Activated CD4-positive, alpha-beta T cell treated with anti-CD3 and anti-CD28 coated beads, Interleukin-2, amount 50 U/mL, for 1 hour (primary cell): ENCODE measurements around the gene GTPBP4.

Experiments used
- DNase-seq: peaks from one replicate; pipeline ENCODE4 v3.0.0-alpha.2; 2020

GTPBP4 gene

DNA sequence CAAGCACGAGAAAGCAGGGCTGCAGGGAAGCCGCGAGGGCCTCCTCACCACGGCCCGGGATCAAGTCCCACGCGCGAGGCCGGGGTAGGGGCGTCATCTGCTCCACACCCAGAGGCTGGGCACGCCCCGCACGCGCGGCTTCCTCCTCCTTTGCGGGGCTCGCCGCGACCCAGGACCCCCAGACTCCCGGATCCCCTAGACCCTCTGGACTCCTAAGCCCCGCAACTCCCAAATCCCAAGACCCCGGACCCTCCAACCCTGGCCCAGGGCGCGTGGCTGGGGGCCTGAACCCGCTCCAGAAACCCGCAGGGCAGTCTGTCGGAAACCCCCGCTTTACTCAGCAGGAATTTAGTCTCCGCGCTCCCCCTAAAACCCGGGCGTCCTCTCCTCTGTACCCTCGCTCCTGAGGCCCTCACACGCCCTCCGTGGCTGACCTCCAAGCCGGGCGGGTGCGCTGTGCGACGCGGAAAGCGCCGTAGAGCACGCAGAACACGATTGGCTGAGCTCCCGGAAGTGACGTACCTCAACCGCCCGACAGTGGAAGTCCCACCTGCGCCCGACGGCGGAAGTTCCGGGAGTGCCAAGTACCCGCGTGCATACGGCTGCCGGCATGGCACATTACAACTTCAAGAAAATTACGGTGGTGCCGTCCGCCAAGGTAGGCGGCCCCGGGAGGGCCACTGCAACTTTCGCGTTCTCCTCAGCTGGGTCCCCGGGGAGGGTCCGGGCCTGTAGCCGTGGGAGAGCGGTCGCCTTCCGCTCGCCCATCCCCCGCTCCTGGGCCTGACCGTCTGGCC lies at the start of gene GTPBP4:
Gene GTPBP4, plus strand, starts transcription at position 565 of the 797 bp plus-strand sequence. Its CDS starts 46 bp downstream, at position 611.
- peak; percentile 96 for DNase-seq

DNA sequence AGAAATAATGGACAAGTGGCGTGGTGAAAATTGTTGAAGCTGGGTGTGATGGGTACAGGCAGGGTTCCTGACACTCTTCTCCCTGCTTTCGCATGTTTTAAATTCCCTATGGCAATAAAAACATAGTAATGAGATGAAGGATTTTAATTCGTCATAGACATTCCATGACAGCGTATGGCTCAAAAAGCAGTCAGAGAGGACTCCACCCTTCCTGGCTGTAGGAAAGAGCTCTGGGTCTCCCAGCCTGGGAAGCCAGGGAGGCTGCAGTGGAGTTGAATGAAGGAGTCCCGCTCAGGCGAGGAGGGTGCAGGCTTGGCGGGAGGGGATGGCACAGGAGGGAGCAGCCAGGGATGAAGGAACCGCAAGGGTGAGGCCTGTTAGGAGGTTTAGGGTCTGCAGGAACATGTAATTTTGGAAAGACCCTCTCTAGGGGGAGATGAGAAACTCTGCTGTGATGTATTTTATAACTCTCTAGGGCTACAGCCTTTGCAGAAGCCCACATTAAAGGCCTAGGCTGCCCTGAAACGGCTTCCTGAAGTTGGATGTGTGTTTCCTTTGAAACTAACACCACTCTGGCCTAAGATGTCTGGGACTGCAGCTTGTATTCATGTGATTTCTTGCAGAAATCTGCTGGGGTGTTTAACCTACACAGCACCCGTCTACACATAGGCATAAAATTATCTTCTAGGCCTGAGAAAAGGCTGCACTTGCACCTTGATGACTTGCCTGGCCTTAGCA lies 49.1 kb upstream of the GTPBP4 start:
- DNase-seq = no peak

DNA sequence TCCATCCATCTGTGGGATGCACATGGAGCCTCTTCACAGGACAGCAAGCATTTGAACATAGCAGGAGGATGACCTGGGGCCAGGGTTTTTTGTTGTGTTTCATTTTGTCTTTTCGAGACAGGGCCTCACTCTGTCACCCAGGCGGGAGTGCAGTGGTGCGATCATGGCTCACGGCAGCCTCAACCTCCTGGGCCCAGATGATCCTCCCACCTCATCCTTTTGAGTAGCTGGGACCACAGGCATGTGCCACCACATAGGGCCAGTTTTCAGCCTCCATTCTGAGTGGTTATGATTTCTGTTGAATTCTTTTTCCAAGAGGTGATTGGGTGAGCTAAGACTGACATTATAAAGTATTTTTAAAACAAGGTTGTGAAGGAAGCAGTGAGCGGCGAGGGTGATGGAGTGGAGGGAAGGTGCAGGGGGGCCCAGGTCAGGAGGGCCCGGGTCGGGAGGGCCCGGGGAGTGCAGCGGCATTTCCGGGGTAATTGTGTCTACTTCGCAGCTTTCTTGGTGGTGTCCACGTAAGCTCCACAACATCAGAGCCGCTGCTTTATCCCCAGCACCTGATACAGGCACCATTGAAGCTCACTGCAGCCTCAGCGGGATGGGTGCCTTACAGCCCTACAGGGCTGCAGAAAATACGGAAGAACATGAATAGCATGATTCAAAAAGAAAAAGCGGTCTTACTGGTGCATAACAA lies 44.8 kb upstream of the GTPBP4 start:
- DNase-seq = no peak

DNA sequence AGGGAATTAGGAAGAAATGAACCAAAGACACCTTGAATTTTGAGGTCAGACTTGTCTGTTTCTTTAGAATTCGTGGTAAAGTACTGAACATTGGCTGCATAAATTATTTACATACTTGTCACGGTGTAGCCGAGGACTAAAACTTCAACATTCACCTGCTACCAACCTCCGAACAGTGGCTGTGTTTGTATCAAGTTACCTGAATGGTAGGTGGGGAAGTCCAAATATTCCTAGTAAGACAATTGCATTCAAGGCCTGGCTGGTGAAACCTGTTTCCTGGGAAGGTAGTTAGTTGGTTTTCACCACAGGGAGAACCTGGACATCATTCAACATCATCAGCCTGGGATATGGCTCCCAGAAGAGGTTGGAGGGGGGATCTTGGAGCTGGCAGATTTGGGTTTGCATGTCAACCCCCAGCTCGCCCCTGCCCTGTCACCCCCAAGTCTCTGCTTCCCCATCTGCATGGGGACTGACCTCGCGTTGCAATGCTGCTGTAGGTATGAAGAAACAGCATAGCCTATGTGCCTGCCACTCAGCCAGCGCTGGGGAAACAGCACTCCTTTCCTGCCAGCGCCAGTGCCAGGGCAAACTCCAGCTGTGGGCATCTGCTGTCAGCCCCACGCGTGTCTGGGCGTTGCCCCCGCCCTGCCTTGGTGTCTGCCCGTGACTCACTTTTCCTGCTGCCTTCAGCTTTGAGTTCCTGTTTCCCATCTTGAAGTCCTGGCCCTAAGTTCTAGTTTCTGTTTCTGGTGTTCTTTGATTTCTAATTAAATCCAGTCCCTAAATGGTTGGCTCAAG lies 44.0 kb upstream of the GTPBP4 start:
- DNase-seq = peak; percentile 22

DNA sequence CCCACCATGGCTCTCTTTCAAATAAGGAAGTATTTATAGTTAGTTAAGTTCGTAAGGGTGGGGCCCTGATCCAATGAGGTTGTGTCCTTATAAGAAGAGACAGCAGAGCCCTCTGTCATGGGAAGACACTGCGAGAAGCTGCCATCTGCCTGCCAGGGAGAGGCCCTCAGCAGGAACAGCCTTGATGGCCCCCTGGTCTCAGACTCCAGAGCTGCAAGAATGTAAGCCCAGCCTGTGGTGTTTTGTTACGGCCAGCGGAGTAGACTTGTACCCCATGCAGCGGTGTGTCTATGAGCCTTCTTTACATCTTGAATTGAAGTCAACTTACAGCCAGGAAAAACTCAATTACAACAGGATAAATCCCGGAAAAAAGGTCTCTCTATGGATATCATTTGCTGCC lies 42.5 kb upstream of the GTPBP4 start:
- DNase-seq = no peak

DNA sequence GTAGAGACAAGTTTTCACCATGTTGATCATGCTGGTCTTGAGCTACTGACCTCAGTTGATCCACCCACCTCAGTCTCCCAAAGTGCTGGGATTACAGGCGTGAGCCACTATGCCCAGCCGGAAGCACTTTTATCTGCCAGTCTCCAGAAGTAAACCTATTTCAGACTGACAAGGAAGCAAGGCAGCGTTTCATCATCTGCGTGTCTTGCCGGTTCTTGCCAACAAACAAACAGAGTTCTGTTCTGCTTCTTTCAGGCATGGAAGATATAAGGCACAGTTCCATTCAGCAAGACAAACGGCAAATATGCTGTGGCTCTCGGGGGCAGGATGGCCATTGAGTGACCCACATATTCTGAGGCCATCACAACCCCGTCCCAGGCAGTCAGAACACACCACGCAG lies 41.2 kb upstream of the GTPBP4 start:
- no peak for DNase-seq

DNA sequence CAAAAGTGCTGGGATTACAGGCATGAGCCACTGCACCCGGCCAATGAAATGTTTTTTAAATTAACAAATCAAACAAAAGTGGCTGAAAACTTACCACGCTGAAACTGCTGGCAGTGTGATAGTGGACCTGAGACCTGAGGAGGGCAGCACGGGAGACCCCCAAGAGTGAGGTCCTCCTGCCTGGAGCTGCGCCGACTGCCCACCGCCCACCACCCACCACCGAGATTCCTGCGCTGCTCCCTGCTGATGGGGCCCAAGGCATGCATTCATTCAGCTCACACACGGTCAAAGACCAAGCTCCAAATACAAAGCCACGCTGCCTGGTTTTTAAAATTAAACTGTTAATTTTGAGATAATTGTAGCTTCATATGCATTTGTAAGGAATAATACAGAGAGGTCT lies 40.4 kb upstream of the GTPBP4 start:
- no peak for DNase-seq

DNA sequence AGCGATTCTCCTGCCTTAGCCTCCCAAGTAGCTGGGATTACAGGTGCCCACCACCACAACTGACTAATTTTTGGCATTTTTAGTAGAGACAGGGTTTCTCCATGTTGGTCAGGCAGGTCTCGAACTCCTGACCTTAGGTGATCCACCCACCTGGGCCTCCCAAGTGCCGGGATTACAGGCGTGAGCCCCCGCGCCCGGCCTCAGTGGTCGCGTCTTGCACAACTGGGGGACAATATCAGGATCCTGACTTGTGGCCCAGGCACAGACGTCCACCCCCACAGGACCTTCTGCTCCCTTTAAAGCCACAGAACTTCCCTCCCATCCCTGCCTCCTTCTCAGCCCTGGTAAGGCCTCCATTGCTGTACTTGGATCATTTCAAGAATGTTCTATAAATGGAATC lies 39.9 kb upstream of the GTPBP4 start:
- DNase-seq = no peak

DNA sequence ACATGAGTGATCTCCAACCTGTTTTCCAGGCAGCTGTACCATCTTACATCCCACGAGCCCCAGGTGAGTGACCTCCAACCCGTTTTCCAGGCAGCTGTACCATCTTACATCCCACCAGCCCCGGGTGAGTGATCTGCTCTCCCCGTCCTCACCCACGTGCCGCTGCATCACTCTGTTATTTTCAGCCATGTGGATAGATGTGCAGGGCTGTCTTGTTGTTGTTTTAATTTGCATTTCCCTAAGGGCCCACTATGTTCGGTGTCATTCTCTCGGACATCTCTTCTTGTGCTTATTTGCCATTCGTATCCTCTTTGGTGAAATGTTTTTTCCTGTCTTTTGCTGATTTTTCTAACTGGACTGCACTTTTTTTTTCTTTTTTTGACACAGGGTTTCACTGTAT lies 38.8 kb upstream of the GTPBP4 start:
- DNase-seq = no peak

DNA sequence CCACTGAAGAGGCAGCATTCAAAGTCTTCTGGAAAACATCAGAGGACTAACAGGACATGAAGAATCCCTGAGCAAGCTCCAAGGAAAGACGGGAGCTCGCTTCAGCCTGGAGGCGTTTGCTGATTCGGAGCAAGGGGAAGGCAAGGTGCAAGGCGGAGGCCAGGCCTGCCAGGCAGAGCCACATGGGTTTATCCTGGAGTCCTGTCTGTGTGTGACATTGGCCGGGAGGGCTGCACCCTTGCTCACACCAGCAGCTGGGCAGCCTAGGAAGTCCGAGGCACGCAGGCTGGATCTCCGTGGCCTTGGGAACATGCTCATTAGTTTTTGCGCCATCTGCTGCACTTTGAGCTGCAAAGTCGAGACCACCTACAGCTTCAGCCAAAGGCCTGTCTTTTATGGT lies 34.4 kb upstream of the GTPBP4 start:
- no peak for DNase-seq

DNA sequence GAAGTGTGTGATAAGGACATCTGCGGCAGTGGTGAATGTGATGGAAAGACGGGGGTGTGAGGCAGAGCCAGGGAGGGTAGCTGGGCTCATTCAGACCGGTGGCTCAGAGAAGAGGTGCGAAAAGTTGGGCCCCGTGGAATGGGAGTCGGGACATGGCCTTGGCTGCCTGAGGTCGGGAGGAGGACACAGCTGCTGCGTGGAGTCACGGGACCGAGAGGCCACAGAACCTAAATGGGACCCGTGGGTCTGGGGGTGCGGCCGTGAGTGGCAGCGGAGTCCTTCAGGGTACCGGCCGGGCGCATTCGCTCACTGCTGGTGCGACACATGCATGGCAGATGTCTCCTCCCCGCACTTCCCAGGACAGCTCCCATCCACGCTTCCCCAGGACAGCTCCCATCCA lies 33.8 kb upstream of the GTPBP4 start:
- DNase-seq = no peak

DNA sequence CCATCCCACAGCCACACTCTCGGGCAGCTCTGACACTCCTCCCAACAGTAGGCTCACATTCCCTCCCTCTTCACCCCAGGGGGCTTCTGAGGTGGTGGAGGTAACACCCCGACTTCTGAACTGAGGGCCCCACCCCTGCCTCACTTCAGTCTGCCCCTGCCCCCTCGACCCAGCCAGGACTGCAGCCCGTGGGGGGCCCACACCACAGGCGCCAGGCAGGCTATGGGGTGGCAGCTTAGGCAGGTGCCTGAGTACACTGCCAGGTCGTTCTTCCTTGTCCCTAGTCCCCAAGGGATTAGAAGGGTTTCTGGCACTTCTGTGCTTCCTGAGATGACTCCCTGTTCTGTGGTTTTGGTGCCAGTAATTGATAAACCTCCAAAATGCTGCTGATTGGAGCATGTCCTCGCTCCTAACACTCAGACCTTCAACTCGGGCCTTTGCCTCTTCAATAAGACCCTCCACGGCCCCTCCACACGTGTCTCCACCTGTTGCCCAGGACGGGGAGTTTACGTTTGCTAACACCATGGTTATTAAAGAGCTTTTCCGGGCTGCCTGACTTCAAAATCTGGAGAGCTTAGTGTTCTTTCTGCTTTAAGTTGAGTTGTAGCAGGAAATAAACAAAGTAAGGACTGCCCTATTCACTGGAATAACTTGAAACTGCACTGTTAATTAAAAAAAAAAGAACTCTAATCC lies 33.0 kb upstream of the GTPBP4 start:
- no peak for DNase-seq

DNA sequence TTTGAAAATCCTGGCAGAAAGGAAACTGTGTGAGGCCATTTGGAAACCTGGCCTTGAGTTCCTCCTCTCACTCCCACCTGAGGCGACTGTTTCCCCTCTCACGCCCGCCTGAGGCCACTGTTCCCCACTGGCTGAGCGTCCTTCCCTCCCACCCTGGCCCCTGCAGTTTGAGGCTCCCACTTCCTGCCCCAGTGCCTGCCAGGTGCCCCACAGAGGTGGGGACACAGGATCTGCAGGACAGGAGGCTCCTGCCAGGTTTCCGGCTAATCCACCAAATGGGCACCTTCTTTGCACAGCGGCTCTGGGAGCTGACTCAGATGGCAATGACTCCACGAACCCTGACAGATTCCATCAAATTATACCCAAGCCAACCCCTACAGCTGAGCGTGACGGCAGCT lies 32.4 kb upstream of the GTPBP4 start:
- no peak for DNase-seq

DNA sequence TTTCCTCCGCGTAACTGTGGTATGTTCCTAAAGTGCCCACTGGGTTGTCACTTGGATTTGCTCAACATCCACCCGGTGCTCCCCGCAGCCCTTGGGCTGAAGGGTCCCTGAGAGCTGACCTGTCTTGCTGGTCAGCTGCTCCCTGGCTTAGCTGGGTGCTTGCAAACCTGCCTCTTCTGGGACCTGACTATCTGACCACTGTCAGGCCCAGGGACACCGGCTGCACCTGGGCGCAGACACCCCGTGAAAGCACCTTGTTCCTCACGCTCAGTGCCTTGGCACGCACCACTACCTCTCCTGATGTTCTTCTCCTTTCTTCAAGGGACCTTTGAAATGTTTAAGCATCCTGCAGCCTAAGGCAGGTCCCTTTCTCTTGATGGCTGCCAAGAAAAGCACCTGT lies 30.1 kb upstream of the GTPBP4 start:
- no peak for DNase-seq

DNA sequence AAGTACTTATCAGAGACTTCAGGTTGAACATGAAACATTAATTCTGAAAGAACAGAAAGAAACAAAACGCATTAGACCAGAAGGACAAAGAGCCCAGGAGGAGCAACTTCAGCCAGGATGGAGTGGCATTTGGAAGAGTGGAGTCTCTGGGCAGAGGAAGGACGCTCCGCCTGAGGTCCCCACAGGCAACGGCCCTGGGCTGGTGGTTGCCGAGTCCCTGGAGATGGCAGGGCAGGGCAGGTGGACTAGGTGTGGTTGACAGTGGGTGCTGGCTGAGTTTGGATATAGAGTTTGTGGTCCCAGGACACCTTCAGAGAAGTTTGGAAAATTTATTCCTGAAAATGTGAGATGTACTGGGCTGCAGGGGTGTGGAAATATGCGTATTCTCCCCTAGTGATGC lies 29.4 kb upstream of the GTPBP4 start:
- no peak for DNase-seq

DNA sequence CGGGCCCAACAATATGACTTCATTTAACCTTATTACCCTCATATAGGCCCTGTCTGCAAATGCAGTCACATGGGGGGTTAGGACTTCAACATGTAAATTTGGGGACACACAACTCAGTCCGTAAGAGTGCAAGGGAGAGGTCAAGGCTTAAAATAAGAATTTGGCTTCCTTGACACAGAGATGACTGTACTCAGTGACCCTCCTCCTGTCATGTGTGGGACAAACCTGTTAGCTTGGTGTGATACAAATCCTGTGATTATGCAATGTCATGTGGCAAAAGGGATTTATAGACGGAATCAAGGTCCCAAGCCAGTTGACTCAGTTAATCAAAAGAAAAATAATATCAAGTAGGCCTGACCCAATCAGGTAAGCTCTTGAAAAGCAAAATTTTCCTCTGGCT lies 25.9 kb upstream of the GTPBP4 start:
- no peak for DNase-seq

DNA sequence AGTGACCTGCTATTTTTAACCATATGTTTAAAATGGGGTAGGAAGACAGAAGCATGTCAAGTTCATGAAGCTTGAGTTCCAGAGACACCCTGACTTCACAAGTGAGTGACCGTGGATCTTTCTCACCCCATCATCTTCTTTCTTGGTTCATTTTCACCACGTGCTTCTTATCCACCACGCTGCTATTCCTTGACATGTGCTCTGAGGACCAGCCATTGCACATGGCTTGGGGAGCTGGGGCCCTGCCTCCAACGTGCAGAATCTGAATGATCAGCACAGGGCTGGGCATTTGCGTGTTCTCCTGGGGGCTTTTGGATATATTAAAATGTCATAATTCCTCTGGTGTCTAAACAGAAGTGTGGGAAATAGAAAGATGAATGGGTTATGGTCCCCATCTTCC lies 25.0 kb upstream of the GTPBP4 start:
- no peak for DNase-seq

DNA sequence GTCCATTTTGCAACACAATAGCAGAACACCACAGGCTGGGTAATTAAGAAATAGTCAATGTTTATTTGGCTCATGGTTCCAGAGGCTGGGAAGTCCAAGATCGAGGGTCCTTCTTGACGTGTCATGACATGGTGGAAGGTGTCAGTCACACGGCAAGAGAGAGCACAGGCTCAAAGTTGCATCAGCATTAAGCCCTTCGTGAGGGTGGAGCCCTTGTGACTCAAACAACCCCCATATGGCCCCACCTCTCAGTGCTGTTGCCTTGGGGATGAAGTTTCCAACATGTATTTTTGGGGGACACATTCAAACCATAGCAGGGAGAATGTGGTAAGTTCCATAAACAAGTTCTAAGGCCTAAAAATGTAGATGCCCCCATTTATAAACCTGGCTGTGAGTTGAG lies 24.6 kb upstream of the GTPBP4 start:
- DNase-seq = no peak

DNA sequence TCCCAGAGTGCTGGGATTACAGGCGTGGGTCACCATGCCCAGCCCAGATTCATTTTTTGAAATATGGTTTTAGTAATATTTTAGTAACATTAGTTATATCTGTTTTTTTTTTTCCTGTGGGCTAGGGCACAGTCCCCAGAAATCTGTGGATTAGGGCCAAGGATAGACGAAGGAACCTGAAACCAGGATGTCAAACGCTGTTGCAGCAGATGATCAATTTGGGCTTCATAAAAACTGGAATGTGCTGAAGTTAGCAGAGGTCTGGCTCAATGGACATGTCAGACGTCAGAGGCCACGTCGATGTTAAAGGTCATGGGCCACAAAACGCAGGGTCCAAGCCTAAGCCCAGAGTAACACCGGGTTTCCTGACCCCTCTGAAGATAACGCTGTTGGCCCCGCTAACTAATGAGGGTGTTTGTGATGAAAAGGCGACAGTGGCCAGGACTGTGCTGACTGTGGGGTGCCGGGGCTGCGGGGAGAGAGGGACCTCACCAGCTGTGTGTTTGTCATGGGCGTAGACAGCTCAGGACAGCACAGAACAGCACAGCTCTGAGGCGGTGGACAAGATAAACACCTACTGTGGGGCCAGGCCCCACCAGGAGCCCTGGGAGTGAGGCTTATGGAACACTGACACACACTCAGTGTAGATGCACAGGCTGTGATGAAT lies 23.8 kb upstream of the GTPBP4 start:
- no peak for DNase-seq

DNA sequence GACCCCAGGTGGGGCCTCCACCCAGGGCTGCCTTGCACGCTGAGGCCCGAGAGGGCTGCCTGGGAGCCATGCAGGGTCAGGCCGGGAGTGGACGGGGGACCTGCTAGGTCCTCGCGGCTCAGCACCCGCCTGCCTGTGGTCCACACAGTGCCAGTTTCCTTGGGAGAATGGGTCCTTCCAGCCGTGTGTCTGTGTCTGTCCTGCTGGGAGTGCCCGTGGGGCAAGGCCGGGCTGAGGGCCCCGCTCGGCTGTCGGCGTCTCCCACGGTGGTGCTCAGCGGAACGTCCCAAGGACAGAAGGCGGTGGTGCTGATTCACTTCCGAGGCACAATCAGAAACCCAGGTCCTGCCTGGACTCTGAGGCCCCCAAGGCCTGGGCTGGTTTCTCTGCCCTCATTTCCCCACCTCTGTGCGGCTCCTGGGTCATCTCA lies 23.2 kb upstream of the GTPBP4 start:
- DNase-seq = no peak

DNA sequence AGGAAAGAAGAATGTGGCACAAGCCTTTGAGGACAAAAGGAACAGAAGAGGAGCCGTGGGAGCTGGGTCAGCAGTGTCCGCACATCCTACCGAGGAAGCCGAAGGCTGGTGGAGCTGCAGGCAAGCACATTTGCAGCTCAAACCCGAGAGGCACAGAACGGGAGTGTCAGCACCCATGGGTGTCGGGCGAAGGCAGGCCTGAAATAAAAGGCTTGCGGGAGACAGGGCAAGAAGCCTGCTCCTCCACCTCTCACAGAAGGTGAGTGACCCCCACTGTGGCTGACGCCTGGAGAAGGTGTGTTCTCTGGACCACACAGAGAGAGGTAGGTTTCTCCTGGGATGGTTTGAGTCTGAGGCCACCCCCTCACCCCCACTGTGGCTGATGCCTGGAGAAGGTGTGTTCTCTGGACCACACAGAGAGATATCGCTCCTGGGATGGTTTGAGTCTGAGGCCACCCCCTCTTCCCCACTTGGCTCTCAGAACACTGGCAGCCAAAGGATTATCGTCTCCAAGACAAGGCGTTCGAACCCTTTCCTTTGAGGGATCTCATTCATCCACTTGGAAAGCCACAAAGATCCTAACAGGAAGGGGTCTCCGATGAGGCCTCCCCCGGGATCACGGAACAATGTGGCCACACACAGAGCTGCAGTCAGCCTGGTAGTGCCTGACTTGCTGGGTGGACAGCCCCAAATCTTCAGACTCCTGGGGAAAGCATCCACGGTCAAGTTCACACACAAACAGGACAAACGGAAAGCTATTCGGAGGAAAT lies 21.6 kb upstream of the GTPBP4 start:
- DNase-seq = no peak
